ENCODE data around the gene ZNF185. TPM values are rescaled to one million over a fixed set of nuclear protein-coding genes. Genes with fewer than 3 reads are reported as not detected.

The ZNF185 gene
- total and polyA plus RNA-seq, 2 experiments from 2014 or later = 9.2 to 10.3 TPM

- no peak overlapping the region for H3K4me3 ChIP-seq
- TF ChIP-seq CTCF (IDR thresholded peaks at IDR 0.05; ENCODE audit: low read depth, low read length) = no peak
- no peaks in the 10 kb centered on the region for H3K9me3 ChIP-seq (ENCODE audit: low read depth)
- no peak overlapping the region for H3K27ac ChIP-seq
- H3K27me3 ChIP-seq = no peaks in the 10 kb centered on the region
- peaks cover 5% of the 10 kb centered on the region for H3K36me3 ChIP-seq
- H3K4me1 ChIP-seq (ENCODE audit: low read depth) = no peaks in the 10 kb centered on the region
- no peak for DNase-seq (ENCODE audit: low read depth in 1 of 2, low spot score in 1 of 2)
Measured at GRCh38 chrX:152865232-152865920, 32.5 kb upstream of the ZNF185 start.

GRCh38 chrX:152866386-152866785 is 31.5 kb upstream of the ZNF185 start:
- no peak for DNase-seq (ENCODE audit: low read depth in 1 of 2, low spot score in 1 of 2)
- no peak for TF ChIP-seq CTCF (IDR thresholded peaks at IDR 0.05; ENCODE audit: low read depth, low read length)
- Histone ChIP-seq H3K27me3 (no peaks in the 10 kb centered on the region), H3K27ac (no peak overlapping the region), H3K9me3 (ENCODE audit: low read depth) (no peaks in the 10 kb centered on the region), H3K4me3 (no peak overlapping the region), H3K36me3 (no peaks in the 10 kb centered on the region), H3K4me1 (ENCODE audit: low read depth) (no peaks in the 10 kb centered on the region)

GRCh38 chrX:152869972-152870371 is 27.9 kb upstream of the ZNF185 start:
- Histone ChIP-seq H3K27me3 (no peaks in the 10 kb centered on the region), H3K36me3 (no peaks in the 10 kb centered on the region), H3K9me3 (ENCODE audit: low read depth) (no peaks in the 10 kb centered on the region), H3K4me3 (no peak overlapping the region), H3K27ac (no peak overlapping the region), H3K4me1 (ENCODE audit: low read depth) (no peaks in the 10 kb centered on the region)
- DNase-seq (ENCODE audit: low read depth in 1 of 2, low spot score in 1 of 2) = no peak
- no peak for TF ChIP-seq CTCF (IDR thresholded peaks at IDR 0.05; ENCODE audit: low read depth, low read length)

GRCh38 chrX:152871260-152871659 is 26.6 kb upstream of the ZNF185 start:
- no peaks in the 10 kb centered on the region for H3K36me3 ChIP-seq
- no peaks in the 10 kb centered on the region for H3K9me3 ChIP-seq (ENCODE audit: low read depth)
- H3K4me1 ChIP-seq (ENCODE audit: low read depth) = no peaks in the 10 kb centered on the region
- no peaks in the 10 kb centered on the region for H3K27me3 ChIP-seq
- no peak overlapping the region for H3K27ac ChIP-seq
- DNase-seq (ENCODE audit: low read depth in 1 of 2, low spot score in 1 of 2) = no peak
- H3K4me3 ChIP-seq = no peak overlapping the region
- TF ChIP-seq CTCF (IDR thresholded peaks at IDR 0.05; ENCODE audit: low read depth, low read length) = no peak

GRCh38 chrX:152872522-152872921 is 25.3 kb upstream of the ZNF185 start:
- Histone ChIP-seq H3K4me1 (ENCODE audit: low read depth) (no peaks in the 10 kb centered on the region), H3K27ac (no peak overlapping the region), H3K27me3 (no peaks in the 10 kb centered on the region), H3K36me3 (no peaks in the 10 kb centered on the region), H3K4me3 (no peak overlapping the region), H3K9me3 (ENCODE audit: low read depth) (no peaks in the 10 kb centered on the region)
- no peak for DNase-seq (ENCODE audit: low read depth in 1 of 2, low spot score in 1 of 2)
- no peak for TF ChIP-seq CTCF (IDR thresholded peaks at IDR 0.05; ENCODE audit: low read depth, low read length)

All from cardiac muscle cell (in vitro differentiated cells and primary cell).